Measurements from ENCODE around the gene NPIPA3.

DNA sequence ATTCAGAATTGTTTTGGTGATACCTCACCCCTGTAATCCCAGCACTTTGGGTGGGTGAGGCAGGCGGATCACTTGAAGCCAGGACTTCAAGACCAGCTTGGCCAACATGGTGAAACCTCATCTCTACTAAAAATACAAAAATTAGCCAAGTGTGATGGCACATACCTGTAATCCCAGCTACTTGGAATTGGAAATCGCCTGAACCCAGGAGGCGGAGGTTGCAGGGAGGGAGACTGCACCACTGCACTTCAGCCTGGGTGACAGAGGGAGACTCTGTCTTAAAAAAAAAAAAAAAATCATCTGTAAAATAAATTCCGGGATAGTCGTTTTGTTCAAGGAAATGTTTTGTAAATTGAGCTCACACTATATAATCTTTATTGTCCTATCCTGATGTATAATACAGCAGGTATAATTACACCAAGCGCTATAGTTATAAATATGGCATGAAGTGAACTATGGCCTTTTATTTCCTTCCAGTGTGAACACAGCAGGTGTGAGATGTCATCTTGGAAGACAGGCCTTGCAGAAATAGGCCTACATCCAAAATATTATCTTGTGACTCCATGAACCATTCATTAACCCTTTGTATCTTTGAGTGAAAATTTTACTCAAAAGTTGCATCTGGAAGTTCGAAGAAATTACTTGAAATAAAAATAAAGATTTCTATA is 34.5 kb upstream of the NPIPA3 start:
- TF ChIP-seq POLR2AphosphoS5 (IDR thresholded peaks at IDR 0.05) (no peak), REST (IDR thresholded peaks at IDR 0.05; ENCODE audit: borderline replicate concordance) (no peak), EZH2 (IDR thresholded peaks at IDR 0.05; ENCODE audit: borderline replicate concordance, insufficient read depth, low read length, poor library complexity, severe bottlenecking) (no peak), EP300 (conservative IDR thresholded peaks at IDR 0.05; ENCODE audit: poor library complexity, severe bottlenecking) (no peak), MXI1 (conservative IDR thresholded peaks at IDR 0.05; ENCODE audit: poor library complexity, severe bottlenecking) (no peak)
- TF ChIP-seq, protein P1, sequence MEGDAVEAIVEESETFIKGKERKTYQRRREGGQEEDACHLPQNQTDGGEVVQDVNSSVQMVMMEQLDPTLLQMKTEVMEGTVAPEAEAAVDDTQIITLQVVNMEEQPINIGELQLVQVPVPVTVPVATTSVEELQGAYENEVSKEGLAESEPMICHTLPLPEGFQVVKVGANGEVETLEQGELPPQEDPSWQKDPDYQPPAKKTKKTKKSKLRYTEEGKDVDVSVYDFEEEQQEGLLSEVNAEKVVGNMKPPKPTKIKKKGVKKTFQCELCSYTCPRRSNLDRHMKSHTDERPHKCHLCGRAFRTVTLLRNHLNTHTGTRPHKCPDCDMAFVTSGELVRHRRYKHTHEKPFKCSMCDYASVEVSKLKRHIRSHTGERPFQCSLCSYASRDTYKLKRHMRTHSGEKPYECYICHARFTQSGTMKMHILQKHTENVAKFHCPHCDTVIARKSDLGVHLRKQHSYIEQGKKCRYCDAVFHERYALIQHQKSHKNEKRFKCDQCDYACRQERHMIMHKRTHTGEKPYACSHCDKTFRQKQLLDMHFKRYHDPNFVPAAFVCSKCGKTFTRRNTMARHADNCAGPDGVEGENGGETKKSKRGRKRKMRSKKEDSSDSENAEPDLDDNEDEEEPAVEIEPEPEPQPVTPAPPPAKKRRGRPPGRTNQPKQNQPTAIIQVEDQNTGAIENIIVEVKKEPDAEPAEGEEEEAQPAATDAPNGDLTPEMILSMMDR (IDR thresholded peaks at IDR 0.05; ENCODE audit: poor library complexity, severe bottlenecking), result no peak

Data from neural cell (in vitro differentiated cells).